Gastrocnemius medialis (tissue), 4 donors: Measurements from ENCODE around the gene ARPP19.

ENCODE experiments used
- POLR2A ChIP-seq, 2 donors: fragments of 450-650 bp; IDR thresholded peaks; one replicate each; pipeline ENCODE4 v1.6.1; 2017; ENCODE audit warnings: antibody characterized with exemption in 2 of 2, mild to moderate bottlenecking in 2 of 2, moderate library complexity in 2 of 2
- TF ChIP-seq, protein P1 (sequence below), 5 experiments: fragments of 450-650 bp in 3 of 5; fragments of 200-600 bp in 2 of 5; sonication (generic) in 2 of 5; IDR thresholded peaks in 4 of 5; conservative IDR thresholded peaks in 1 of 5; 1 replicate in 4 of 5; 2 replicates in 1 of 5; pipeline ENCODE4 v1.5.1; 2016 to 2019; ENCODE audit warnings: antibody characterized with exemption in 5 of 5, mild to moderate bottlenecking in 3 of 5, moderate library complexity in 3 of 5

DNA sequence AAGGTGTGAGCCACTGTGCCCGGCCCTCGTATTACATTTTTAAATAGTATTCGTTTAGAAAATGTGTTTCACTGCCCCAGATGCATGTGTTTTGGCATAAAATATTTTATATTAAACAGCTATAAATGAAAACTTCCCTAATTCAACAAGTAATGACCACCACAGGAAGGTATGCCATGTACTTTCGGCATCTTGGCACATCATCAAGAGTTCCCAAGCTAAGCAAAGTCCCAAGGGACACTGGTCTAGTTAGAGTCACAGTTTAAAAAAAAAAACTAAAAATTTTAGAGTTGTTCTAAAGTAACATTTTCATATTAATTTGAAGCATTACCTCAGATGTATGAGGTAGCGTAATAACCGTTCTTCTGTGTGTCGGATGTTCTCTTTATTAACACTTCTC is 15.6 kb upstream of the ARPP19 start:
- no peak for TF ChIP-seq POLR2A (IDR thresholded peaks at IDR 0.05)
- TF ChIP-seq, protein P1, sequence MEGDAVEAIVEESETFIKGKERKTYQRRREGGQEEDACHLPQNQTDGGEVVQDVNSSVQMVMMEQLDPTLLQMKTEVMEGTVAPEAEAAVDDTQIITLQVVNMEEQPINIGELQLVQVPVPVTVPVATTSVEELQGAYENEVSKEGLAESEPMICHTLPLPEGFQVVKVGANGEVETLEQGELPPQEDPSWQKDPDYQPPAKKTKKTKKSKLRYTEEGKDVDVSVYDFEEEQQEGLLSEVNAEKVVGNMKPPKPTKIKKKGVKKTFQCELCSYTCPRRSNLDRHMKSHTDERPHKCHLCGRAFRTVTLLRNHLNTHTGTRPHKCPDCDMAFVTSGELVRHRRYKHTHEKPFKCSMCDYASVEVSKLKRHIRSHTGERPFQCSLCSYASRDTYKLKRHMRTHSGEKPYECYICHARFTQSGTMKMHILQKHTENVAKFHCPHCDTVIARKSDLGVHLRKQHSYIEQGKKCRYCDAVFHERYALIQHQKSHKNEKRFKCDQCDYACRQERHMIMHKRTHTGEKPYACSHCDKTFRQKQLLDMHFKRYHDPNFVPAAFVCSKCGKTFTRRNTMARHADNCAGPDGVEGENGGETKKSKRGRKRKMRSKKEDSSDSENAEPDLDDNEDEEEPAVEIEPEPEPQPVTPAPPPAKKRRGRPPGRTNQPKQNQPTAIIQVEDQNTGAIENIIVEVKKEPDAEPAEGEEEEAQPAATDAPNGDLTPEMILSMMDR (IDR thresholded peaks at IDR 0.05 in 4 of 5, conservative IDR thresholded peaks at IDR 0.05 in 1 of 5): no peak
